GM19023 (cell line): ENCODE data around the gene ADGRG1.
"Not testable (repeated sequence)": the region's sequence is repeated elsewhere in the genome, so short reads cannot be mapped to it uniquely, and the experiment has no call there.

Experiments used
- ATAC-seq: cut with Tn5 transposase; IDR thresholded peaks from one replicate; pipeline ENCODE4 v1.9.1; 2021; ENCODE audit warnings: mild to moderate bottlenecking, moderate library complexity; ENCODE audit not compliant: unreplicated experiment

Gene ADGRG1

GRCh38 chr16:57628008-57628781 is at the start of gene ADGRG1:
Gene ADGRG1 (plus strand): TSS chr16:57628630. CDS start chr16:57650288, 21,658 bp downstream.
- no peak for ATAC-seq

GRCh38 chr16:57579361-57579665 is 49.1 kb upstream of the ADGRG1 start:
- ATAC-seq, result no peak

- ATAC-seq, result no peak
Observed at GRCh38 chr16:57585051-57585687, 43.3 kb upstream of the ADGRG1 start.

GRCh38 chr16:57588831-57589230 is 39.6 kb upstream of the ADGRG1 start:
- no peak for ATAC-seq

- ATAC-seq, result no peak
Observed at GRCh38 chr16:57589374-57589773, 39.1 kb upstream of the ADGRG1 start.

- no peak for ATAC-seq
Observed at GRCh38 chr16:57590654-57591085, 37.8 kb upstream of the ADGRG1 start.

GRCh38 chr16:57591086-57591869 is 37.2 kb upstream of the ADGRG1 start:
- ATAC-seq, result peak; percentile 74

GRCh38 chr16:57591870-57592485 is 36.5 kb upstream of the ADGRG1 start:
- no peak for ATAC-seq

- ATAC-seq, result no peak
Observed at GRCh38 chr16:57592591-57593003, 35.8 kb upstream of the ADGRG1 start.

GRCh38 chr16:57593021-57593420 is 35.4 kb upstream of the ADGRG1 start:
- no peak for ATAC-seq

- ATAC-seq, result no peak
Observed at GRCh38 chr16:57593990-57594389, 34.4 kb upstream of the ADGRG1 start.

- ATAC-seq, result no peak
Observed at GRCh38 chr16:57594531-57595031, 33.8 kb upstream of the ADGRG1 start.

GRCh38 chr16:57596234-57596633 is 32.2 kb upstream of the ADGRG1 start:
- ATAC-seq, result not testable (repeated sequence)

GRCh38 chr16:57598437-57598836 is 30.0 kb upstream of the ADGRG1 start:
- ATAC-seq, result no peak

- no peak for ATAC-seq
Observed at GRCh38 chr16:57600048-57600835, 28.2 kb upstream of the ADGRG1 start.

GRCh38 chr16:57600952-57601580 is 27.4 kb upstream of the ADGRG1 start:
- no peak for ATAC-seq

- ATAC-seq, result peak; percentile 81
Observed at GRCh38 chr16:57601801-57602478, 26.5 kb upstream of the ADGRG1 start.

- no peak for ATAC-seq
Observed at GRCh38 chr16:57603115-57604024, 25.1 kb upstream of the ADGRG1 start.
